Stimulated activated CD8-positive, alpha-beta memory T cell treated with anti-CD3 and anti-CD28 coated beads, Interleukin-4, amount 100 ng/mL, for 4 hours (primary cell): ENCODE data around the gene CD59.

Source experiments
- DNase-seq, 2 donors: peaks; one replicate each; pipeline ENCODE4 v3.0.0-alpha.2; 2020; ENCODE audit warnings: low read depth in 2 of 2, low spot score in 1 of 2

The CD59 gene

DNA sequence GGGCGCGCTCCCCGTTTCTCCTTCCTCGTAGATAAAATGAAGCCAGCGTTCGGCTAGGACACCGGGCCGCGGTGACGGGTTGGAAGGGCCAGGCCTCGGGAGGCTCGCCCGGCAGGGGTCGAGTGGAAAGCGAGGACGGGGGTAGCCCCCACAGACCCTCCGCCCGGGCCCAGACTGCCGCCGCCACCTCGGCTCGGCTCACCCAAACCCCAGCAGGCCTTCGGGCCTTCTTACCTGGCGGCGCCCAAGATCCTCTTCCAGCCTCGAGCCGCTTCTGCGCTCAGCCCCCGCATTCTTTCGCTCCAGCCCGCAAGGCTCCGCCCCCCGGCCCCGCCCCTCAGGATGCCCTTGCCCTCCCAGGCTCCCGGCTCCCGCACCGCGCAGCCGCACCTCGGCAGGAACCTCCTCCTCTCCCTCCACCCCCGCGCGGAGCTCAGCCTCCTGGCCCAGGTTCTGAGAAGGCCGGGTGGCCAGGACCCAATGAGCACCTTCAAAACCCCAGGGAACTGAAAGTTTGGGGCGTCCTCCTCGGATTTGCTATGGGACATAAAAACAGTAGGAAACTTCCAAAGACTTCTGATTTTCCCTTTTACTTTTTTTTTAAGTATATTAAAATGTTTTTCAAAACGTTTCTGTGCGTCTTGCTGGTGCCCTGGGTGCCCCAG is at the start of gene CD59:
TSS of gene CD59 (minus strand) at position 276 of the 665 bp plus-strand sequence. CDS start 13,978 bp downstream, outside the sequence.
- peak; percentile 81 to 86 for DNase-seq

GRCh38 chr11:33785609-33786008 is 49.4 kb upstream of the CD59 start:
- DNase-seq = no peak

GRCh38 chr11:33779849-33780528 is 43.8 kb upstream of the CD59 start:
- DNase-seq = no peak

DNA sequence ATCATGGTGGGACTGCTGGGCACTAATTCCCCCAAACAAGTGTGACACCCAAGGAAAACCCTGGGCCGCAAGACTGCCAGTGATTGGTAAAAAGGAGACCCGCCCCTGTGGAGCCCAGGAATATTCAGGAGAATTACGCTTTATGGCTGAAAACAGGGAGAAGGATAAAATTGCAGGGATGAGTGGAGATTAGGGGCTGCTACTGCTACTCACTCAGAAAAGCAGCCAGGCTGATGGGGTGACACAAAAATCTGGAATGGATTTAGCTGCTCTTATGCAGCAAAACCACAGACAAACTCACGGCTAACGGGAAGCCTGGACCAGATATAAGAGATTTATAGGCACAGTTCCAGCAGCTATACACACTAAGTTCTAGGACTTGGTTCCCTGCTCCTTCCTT is 42.5 kb upstream of the CD59 start:
- DNase-seq = no peak

DNA sequence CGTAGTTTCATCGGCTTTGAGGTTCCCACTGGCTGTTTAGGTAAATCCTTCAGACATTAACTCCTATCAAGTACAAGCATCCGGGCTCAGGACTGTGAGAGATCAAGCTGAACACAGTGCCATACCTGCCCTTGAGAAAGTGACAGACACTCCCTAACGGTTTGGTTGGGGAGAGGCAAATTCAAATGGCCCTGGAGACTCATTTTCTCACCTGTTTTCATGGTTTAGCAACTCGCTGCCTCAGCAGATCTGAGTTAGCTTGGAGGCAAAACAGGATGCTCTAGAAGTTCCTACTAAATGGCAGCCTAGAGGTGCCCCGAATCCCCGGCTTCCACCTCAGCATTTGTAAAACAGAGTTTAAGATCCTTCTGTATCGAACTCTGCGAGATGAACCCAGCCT is 41.7 kb upstream of the CD59 start:
- DNase-seq = no peak

- no peak for DNase-seq
Measured at GRCh38 chr11:33775832-33776470, 39.7 kb upstream of the CD59 start.

GRCh38 chr11:33775467-33775807 is 39.2 kb upstream of the CD59 start:
- DNase-seq = no peak

DNA sequence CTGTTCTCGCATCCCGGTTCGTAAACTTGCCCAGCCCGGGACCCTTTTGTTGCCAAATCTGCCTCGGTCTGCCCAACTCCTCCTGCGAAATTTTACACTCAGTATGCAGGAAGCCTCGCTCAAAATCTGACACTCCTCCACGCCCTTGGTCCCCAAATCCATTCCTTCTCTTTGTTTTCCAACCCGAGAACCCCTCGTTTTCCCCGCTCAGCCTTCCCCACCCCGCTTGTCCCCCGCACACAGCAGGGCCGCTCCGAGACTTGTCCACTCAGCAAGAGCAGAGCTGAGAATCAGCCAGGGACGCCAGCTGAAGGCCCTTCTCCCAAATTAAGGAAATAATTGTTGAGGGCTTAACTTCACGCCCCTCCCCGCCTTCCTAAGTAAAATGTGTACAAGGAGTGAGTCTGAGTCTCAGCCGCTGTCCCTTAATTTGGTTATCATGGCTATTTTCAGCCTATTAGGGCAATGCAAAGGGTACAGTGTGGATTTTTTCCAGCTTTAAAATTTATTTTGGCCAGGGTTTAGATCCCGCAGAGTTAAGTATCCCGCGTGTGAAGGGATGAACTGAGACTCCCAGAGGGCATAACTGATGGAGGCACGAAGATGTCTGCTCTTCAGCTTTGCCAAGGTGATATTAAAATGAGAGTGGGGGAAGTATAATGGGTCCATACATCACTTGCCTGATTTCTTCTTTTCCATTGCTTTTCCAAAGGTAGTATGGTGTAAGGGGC is 38.7 kb upstream of the CD59 start:
- DNase-seq = no peak

GRCh38 chr11:33773987-33774735 is 37.9 kb upstream of the CD59 start, which contains the start of gene FBXO3:
Gene FBXO3 (minus strand): TSS chr11:33774520. CDS start chr11:33774497, 23 bp downstream.
- DNase-seq = peak; percentile 57 to 75

GRCh38 chr11:33773404-33773986 is 37.3 kb upstream of the CD59 start:
- no peak for DNase-seq

GRCh38 chr11:33772870-33773269 is 36.6 kb upstream of the CD59 start:
- DNase-seq = no peak

DNA sequence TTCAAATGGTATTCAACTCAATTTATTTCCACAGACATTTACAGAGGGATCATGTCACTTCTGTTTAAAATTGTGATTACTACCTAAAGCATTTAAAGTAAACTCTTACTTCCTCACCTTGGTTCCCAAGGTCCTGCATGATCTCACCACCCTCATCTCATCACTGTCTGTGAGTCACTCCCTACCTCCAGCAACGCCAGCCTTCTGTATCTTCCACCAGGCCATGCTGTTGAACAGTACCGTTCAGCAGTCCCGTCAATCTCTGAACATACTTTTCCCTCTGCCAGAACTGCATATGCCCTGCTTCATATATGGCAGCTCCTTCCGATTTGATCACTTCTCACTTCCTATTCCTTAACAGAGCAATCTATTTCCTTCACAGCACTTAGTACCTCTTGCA is 36.1 kb upstream of the CD59 start:
- DNase-seq = no peak

DNA sequence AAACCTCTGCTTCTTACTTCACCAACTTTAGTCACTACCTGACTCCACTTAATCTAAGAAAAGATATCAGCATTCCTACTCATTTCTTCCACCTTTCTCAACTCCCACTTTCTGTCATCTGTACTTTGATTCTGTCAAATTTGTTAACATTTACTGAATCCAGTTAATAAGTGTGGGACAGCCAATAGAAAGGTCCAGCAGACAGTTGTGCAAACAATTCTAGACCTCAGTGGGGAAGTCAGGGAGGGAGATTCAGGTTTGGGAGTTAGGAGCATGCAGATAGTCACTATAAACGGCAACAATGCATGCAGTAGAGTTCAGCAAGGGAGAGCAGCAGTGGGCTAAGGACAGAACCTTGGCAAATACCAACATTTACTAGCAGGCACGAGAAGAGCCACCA is 34.0 kb upstream of the CD59 start:
- DNase-seq = no peak

DNA sequence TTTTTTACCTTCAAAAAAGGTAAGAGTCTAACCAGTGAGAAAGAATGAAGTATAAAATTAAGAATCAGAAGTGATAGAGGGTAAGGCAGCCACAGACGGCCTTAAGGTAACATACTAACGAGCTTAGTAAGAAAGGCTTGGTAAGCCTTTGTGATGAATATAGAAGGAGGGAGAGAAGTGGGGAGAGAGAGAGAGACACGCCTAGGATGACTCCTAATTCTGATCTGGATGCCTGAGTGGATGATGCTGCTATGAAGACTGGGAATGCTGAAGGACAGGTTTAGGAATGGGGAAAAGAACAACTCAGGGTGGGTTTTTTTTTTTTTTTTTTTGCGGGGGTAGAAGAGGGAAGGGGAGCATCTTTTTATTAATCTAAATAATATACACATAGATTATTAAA is 33.3 kb upstream of the CD59 start:
- DNase-seq = no peak

DNA sequence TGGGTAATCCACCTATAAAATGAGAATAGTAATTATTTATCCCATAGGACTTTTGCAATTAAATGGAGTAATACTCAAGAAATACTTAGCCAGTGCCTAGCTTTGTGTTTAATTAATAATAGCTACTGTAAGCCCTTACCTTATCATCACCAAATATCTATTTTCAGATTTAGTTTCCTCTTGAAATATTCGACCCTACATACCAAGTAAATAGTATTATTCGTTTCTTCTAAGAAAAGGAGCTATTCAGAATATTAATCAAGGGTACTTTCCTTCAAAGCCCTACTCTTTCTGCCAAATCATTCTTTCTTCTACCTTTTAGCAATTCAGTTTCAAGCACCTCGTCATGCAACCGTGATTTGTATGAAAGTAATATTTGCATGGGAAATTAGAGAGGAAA is 31.4 kb upstream of the CD59 start:
- DNase-seq = no peak

DNA sequence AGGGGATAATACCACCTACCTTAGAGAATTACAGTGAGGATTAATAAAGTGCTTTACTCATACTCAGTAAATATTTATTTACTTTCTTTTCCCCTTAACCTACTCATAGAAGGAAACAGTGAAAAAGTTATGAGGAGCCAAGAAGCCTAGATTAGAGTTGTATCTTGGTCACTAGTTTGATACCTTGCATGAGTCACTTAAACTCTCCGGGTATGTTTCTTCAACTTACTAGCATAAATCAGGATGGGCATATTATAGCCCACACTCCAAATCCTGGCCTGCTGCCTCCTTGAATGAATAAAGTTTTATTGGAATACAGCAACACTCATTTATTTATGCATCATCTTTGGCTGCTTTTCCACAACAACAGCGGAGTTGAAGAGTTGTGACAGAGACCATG is 29.9 kb upstream of the CD59 start:
- no peak for DNase-seq

DNA sequence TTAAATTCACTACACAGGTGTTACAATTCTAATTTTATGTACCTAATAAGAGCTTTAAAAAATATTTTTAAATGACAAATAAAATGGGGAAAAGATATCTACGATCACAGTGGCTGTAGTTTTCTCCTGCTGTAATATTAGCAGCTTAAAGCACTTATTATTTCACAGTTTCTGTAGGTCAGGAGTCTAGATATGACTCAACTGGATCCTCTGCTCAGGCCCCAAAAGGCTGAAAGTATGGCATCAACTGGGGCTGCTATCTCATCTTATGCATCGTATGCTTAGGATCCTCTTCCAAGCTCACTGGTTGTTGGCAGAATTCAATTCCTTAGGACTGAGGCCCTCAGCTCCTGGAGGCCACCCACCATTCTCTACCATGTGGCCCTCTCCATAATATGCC is 25.2 kb upstream of the CD59 start:
- no peak for DNase-seq

DNA sequence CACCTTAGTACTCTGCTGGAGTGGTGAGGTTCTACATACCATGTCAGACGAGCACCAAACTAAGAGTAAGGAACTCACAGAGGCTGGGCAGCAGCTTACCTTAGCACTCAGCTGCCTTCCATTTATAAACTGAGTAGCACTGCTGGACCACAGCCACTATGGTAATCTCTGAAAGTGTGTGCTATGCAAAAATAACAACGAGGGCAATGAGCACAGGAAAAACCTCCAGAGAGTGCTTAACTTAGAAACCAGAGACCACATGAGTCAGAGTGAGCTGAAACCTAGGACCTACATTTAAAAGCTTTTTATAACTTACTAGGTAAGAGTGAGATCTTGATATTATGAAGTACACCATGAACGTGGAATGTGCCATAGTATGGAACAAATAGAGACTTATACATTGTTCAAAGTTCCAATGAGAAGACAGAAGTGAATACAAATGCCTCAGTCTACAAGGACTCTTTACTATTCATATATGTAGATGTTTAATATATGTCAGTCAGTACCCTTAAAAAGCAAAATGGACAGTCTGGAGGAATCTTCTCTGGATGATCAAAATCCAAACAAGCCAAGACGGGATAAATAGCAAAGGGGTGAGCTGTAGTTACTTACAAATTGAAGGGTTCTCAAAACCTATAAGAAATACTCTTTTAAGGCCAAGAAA is 17.2 kb upstream of the CD59 start:
- no peak for DNase-seq

- no peak for DNase-seq
Measured at GRCh38 chr11:33751878-33752277, 15.7 kb upstream of the CD59 start.

DNA sequence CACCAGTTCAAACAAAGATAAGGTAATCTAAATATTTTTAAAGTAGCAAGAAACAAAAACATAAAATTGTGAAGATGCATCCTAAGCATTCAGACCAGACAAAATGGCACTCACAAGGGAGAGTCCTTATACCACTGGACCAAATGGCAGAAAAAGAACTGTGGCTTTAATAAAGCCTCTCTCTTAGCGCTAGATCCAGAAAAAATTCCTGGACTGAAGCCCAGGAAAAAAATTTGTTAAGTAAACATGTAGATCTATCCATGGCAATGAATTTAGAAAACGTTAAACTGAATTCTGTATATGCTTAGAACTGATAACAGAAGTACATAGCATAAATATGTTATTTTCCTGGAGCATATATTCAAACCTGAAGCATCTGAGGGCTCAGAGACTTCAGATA is 11.8 kb upstream of the CD59 start:
- no peak for DNase-seq
